Keratinocyte (primary cell): Measurements from ENCODE around the gene CCL11. TPM values are rescaled to one million over a fixed set of nuclear protein-coding genes. Genes with fewer than 3 reads are reported as not detected.

Experiments used
- DNase-seq: peaks from one replicate; pipeline ENCODE4 v3.0.0-alpha.2; 2011; ENCODE audit warnings: low read depth, missing footprints, low spot score
- FAIRE-seq: peaks from 2 replicates; lab custom pipeline; 2011; peaks lifted over from hg19 to GRCh38; lab: Jason Lieb, UNC
- H2AFZ ChIP-seq: 2 replicates; pipeline ENCODE4 v1.6.0; 2012; ENCODE audit warnings: low read length, control low read depth, inconsistent platforms; ENCODE audit not compliant: control insufficient read depth
- H3K27ac ChIP-seq: 2 replicates; pipeline ENCODE4 v1.5.1; 2011; ENCODE audit warnings: low read length; ENCODE audit not compliant: control insufficient read depth, insufficient read depth
- H3K27me3 ChIP-seq: 3 replicates; pipeline ENCODE4 v1.6.0; 2011; ENCODE audit warnings: low read length; ENCODE audit not compliant: control insufficient read depth, insufficient read depth; ENCODE audit errors: extremely low read depth
- H3K36me3 ChIP-seq, 2 experiments: 2 replicates in 1 of 2; 3 replicates in 1 of 2; pipeline ENCODE4 v1.5.1; 2011; ENCODE audit warnings: low read length in 2 of 2, mild to moderate bottlenecking in 1 of 2; ENCODE audit not compliant: control insufficient read depth in 2 of 2, insufficient read depth in 2 of 2; ENCODE audit errors: extremely low read depth in 1 of 2
- H3K4me1 ChIP-seq: 3 replicates; pipeline ENCODE4 v1.5.1; 2011; ENCODE audit warnings: low read length; ENCODE audit not compliant: control insufficient read depth, insufficient read depth; ENCODE audit errors: extremely low read depth
- H3K4me2 ChIP-seq: 3 replicates; pipeline ENCODE4 v1.6.0; 2011; ENCODE audit warnings: low read depth, low read length; ENCODE audit not compliant: control insufficient read depth, insufficient read depth; ENCODE audit errors: extremely low read depth
- H3K4me3 ChIP-seq, 3 experiments: fragments of 200-600 bp in 1 of 3; sonication (generic) in 1 of 3; 2 replicates in 2 of 3; 3 replicates in 1 of 3; pipeline ENCODE4 v1.5.1; 2011 to 2016; ENCODE audit warnings: low read length in 3 of 3, mild to moderate bottlenecking in 3 of 3, control low read depth in 2 of 3, inconsistent platforms in 1 of 3, low read depth in 1 of 3, mixed read lengths in 1 of 3, mixed run types in 1 of 3, moderate library complexity in 1 of 3; ENCODE audit not compliant: control insufficient read depth in 2 of 3, insufficient read depth in 2 of 3; ENCODE audit errors: extremely low read depth in 1 of 3
- H3K79me2 ChIP-seq: 2 replicates; pipeline ENCODE4 v1.6.0; 2012; ENCODE audit warnings: low read length; ENCODE audit not compliant: control insufficient read depth, insufficient read depth
- H3K9ac ChIP-seq: 3 replicates; pipeline ENCODE4 v1.6.0; 2011; ENCODE audit warnings: low read length; ENCODE audit not compliant: control insufficient read depth, insufficient read depth; ENCODE audit errors: extremely low read depth
- H3K9me1 ChIP-seq: 3 replicates; pipeline ENCODE4 v1.6.0; 2011; ENCODE audit warnings: low read length; ENCODE audit not compliant: control insufficient read depth, insufficient read depth; ENCODE audit errors: extremely low read depth
- H3K9me3 ChIP-seq: 2 replicates; pipeline ENCODE4 v1.5.1; 2012; ENCODE audit warnings: low read depth, low read length; ENCODE audit not compliant: control insufficient read depth
- H4K20me1 ChIP-seq: 3 replicates; pipeline ENCODE4 v1.6.0; 2011; ENCODE audit warnings: low read length; ENCODE audit not compliant: control insufficient read depth, insufficient read depth; ENCODE audit errors: extremely low read depth
- CTCF ChIP-seq, 3 experiments: IDR thresholded peaks in 1 of 3; conservative IDR thresholded peaks in 1 of 3; optimal IDR thresholded peaks in 1 of 3; 2 replicates in 2 of 3; 3 replicates in 1 of 3; pipeline versions ENCODE3 to v1.5.1; 2011; ENCODE audit warnings: low read length in 3 of 3, mild to moderate bottlenecking in 3 of 3, moderate library complexity in 2 of 3, control low read depth in 1 of 3, inconsistent platforms in 1 of 3; ENCODE audit not compliant: insufficient read depth in 2 of 3; ENCODE audit errors: extremely low read depth in 1 of 3
- EZH2 ChIP-seq: IDR thresholded peaks from one replicate; pipeline ENCODE4 v1.6.1; 2012; ENCODE audit warnings: inconsistent platforms, mild to moderate bottlenecking, low read length, moderate library complexity
- dilution Hi-C: fragments of 300-500 bp; cut with MboI; formaldehyde crosslinking; loops from one replicate; pipeline ENCODE4 v1.7.0; 2020; ENCODE audit warnings: low sequenced_read_pairs; ENCODE audit not compliant: extremely low pct_ligation_motif_present
- polyA plus RNA-seq, 5 experiments: library from polyadenylated mRNA; depleted of rRNA in 3 of 5; stranded (reverse) in 3 of 5; stranded (forward) in 1 of 5; unstranded in 1 of 5; fragments of >200 nt; gene quantifications; 1 replicate in 1 of 5; 2 replicates in 3 of 5; 3 replicates in 1 of 5; pipeline versions ENCODE4 v1.2.1 to v1.2.3, GENCODE V29; 2011 to 2012; ENCODE audit warnings: missing spikeins in 2 of 5, low read depth in 1 of 5, low replicate concordance in 1 of 5

The CCL11 gene
- polyA plus RNA-seq, 1 donor (not counting 4 experiments of a cell fraction or from before 2014, with no cell fraction given) = not detected

- H3K27me3 ChIP-seq = peaks cover 9% of the 10 kb centered on the region
Measured at GRCh38 chr17:34259146-34259545, 26.4 kb upstream of the CCL11 start.

GRCh38 chr17:34260861-34261260 lies 24.7 kb upstream of the CCL11 start:
- dilution Hi-C loops = no loop called here
- peaks cover 9% of the 10 kb centered on the region for H3K27me3 ChIP-seq
- H3K9ac ChIP-seq = no peak overlapping the region
- H3K27ac ChIP-seq = no peak overlapping the region
- H3K9me3 ChIP-seq = no peaks in the 10 kb centered on the region
- H3K4me3 ChIP-seq = no peak overlapping the region
- H3K4me2 ChIP-seq = no peak overlapping the region
- FAIRE-seq = no peak
- H3K36me3 ChIP-seq = no peaks in the 10 kb centered on the region
- TF ChIP-seq CTCF (optimal IDR thresholded peaks at IDR 0.05 in 1 of 3, IDR thresholded peaks at IDR 0.05 in 1 of 3, conservative IDR thresholded peaks at IDR 0.05 in 1 of 3; ENCODE audit: extremely low read depth in 1 of 3, insufficient read depth in 2 of 3, low read length in 3 of 3) (no peak), EZH2 (no peak)
- H2AFZ ChIP-seq = no peak overlapping the region
- H3K9me1 ChIP-seq = no peaks in the 10 kb centered on the region
- H3K4me1 ChIP-seq = no peaks in the 10 kb centered on the region
- H3K79me2 ChIP-seq = no peaks in the 10 kb centered on the region
- no peak for DNase-seq
- H4K20me1 ChIP-seq = no peaks in the 10 kb centered on the region

More at GRCh38 chr17:34259146-34259545, 26.4 kb upstream of the CCL11 start:
- DNase-seq (no peak), FAIRE-seq (peak; percentile 20)
- Histone ChIP-seq H3K4me3 (no peak overlapping the region), H3K9me1 (no peaks in the 10 kb centered on the region), H3K9ac (no peak overlapping the region), H3K36me3 (no peaks in the 10 kb centered on the region), H3K4me1 (peaks cover 14% of the 10 kb centered on the region), H4K20me1 (no peaks in the 10 kb centered on the region), H3K27ac (no peak overlapping the region), H2AFZ (no peak overlapping the region), H3K79me2 (no peaks in the 10 kb centered on the region), H3K4me2 (no peak overlapping the region), H3K9me3 (no peaks in the 10 kb centered on the region)
- dilution Hi-C loops = no loop called here
- TF ChIP-seq EZH2 (no peak), CTCF (optimal IDR thresholded peaks at IDR 0.05 in 1 of 3, IDR thresholded peaks at IDR 0.05 in 1 of 3, conservative IDR thresholded peaks at IDR 0.05 in 1 of 3; ENCODE audit: extremely low read depth in 1 of 3, insufficient read depth in 2 of 3, low read length in 3 of 3) (no peak)
